Activated T-cell treated with anti-CD3 and anti-CD28 coated beads for 48 hours (primary cell): ENCODE measurements around the gene CFDP1.

ENCODE experiments used
- DNase-seq: peaks from one replicate; pipeline ENCODE4 v3.0.0-alpha.2; 2020; ENCODE audit warnings: low read depth

The CFDP1 gene

DNA sequence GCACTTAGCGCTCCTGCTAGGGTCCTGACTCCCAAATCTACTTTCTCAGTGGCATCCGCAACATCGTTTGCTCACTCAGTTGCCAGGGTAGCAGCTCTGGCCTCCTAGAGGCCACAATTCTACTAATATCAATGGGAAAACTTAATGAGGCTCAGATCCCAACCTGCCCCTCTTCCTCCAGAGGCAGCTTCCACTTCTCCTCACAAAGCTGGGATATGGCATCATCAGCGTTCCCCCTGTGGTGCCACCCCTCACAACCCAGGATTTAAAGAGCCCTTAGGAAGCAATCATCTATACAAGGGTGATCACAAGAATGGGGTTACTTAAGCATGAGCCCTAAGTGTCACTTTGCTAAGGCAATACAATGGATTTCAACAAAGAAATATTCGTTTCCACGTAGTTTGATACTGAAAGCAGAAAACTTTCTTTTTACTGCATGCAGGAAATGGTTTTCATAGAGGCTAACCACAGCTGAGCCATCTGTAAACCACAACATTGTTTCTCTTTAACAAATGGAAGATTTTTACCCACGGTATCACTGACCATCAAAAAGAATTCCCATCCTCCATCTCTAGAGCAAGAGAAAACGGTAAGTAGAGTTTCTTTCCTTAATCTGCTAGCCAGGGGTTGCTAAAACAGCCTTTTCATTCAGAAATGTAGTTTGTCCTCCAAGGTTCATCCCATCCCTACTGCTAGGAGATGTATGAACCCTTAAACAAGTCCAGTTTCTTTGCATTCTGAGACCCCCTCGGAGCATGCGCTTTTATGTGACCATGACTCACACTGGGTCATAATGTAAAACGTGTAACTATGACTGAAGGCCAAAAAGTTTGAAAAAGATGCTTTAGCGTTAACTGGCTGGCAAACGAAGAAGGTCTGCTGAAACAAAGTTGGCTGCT, 113.5 kb downstream of the CFDP1 start:
- DNase-seq: no peak

DNA sequence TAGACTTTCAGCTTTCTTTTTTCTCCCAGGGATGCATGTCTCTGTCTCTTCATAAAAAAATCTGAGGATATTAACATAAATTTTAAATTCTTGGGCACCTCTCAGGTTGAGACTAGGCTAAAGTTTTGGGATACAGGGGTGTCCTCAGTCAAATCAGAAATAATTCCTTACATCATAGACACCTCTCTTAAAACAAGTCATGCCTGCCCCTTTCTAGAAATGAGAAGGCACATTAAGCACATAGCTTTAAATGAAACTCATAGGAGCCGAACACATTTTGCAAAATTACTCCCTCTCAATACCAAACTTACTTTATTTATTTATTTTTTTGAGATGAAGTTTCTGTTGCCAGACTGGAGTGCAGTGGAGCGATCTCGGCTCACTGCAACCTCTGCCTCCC, 114.6 kb downstream of the CFDP1 start:
- DNase-seq: no peak

DNA sequence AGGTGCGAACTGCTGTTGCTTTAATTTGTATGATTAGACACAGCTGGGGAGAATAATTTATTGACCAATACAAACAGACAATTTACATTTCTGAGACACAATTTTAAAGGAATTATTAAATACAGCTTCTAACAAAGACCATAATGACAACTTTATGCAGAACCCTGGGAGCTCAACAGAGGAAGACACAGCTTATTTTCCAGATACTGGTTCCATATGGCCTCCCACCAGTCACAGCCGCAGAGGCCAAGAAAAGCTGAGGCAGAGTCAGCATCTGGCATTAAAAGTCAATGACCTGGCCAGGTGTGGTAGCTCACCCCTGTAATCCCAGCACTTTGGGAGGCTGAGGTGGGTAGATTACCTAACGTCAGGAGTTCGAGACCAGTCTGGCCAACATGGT, 115.8 kb downstream of the CFDP1 start:
- no peak for DNase-seq

- no peak for DNase-seq
These were observed 116.2 kb downstream of the CFDP1 start for GRCh38 chr16:75317101-75317522.

DNA sequence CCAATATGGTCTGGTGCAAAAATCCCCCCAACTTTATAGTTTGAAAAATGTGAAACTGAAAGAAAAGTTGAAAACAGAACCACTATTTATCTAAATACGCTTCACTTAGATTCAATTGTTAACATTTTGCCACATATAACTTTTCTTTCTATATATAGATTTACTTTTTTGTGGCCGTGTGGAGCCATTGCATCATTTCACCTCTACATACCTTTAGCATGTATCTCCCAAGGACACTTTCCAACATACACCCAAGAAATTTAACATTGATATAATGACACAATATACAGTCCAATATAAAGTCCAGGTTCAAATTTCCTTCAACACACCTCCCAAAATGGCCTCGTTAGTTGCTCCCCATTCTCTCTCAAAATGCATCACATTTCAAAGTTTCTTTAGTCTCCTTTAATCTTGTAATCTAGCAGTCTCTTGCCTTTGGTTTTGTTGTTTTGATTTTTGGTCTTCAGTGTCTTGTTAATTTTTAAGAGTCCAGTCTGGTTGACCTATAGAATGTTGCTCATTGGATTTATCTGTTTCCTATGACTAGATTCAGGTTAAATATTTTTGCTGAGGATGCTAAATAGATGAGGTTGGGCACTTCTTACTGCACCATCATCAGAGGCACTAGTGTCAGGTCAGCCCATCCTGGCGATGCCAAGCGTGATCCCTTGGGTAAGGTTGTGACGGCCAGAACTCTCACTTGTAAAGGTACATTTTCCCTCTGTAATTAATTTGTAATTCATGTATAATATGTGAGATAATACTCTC, 117.6 kb downstream of the CFDP1 start:
- DNase-seq: no peak

- DNase-seq: no peak
These were observed 120.4 kb downstream of the CFDP1 start for GRCh38 chr16:75312875-75313274.

- no peak for DNase-seq
These were observed 121.8 kb downstream of the CFDP1 start for GRCh38 chr16:75311383-75311938.

GRCh38 chr16:75310541-75310940, 122.8 kb downstream of the CFDP1 start:
- no peak for DNase-seq

GRCh38 chr16:75309899-75310430, 123.3 kb downstream of the CFDP1 start:
- no peak for DNase-seq

DNA sequence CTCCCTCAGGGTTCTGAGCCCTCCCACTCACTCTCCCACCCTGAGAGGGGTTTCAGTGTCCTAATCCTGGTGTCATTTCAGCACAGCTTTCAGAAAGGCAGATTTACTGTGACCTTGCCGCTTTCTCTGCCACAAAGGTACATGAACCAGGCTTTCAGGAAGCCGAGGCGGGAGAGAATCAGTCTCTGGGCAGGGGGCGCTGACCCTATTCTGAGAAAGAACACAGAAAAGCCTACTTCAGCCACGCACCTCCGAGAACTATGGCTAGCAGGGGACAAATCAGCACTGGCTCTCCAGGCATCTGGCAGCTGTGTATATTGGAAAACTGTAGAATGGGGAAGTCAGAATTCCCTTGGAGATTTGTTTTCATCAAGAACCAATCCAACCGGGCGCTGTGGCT, 124.1 kb downstream of the CFDP1 start:
- DNase-seq: no peak

DNA sequence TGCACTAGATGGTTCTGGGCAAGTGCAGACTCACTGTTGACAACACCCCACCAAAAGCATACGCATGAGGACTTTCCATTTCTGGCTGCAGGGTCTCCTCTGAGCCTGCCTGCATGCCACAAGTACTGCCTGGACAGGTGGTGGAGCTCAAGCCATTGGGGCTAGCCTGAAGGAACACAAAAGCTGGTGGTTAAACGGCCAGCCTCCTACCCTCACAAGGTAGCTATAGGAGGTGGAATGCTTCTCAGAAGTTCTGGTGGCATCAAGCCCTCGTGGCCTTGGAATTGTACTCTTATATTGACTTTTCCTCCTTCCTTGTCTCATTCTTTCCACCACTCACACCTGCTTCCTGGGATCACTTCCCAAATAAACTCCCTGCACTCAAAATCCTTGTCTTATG, 125.3 kb downstream of the CFDP1 start:
- DNase-seq: no peak

DNA sequence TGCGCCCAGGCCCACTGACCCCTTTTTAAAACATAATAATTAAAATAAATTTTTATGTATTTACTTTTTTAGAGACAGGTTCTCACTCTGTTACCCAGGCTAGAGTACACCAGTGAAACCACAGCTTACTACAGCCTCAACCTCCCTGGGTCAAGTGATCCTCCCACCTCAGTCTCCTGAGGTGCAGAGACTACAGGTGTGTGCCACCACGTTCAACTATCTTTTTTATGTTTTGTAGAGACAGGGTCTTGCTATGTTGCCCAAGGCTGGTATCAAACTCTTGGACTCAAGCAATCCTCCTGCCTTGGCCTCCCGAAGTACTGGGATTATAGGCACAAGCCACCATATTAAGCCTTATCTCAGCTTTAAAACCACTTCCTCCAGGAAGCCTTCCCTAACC, 125.8 kb downstream of the CFDP1 start:
- DNase-seq: no peak

- DNase-seq: no peak
These were observed 127.1 kb downstream of the CFDP1 start for GRCh38 chr16:75306099-75306762.

DNA sequence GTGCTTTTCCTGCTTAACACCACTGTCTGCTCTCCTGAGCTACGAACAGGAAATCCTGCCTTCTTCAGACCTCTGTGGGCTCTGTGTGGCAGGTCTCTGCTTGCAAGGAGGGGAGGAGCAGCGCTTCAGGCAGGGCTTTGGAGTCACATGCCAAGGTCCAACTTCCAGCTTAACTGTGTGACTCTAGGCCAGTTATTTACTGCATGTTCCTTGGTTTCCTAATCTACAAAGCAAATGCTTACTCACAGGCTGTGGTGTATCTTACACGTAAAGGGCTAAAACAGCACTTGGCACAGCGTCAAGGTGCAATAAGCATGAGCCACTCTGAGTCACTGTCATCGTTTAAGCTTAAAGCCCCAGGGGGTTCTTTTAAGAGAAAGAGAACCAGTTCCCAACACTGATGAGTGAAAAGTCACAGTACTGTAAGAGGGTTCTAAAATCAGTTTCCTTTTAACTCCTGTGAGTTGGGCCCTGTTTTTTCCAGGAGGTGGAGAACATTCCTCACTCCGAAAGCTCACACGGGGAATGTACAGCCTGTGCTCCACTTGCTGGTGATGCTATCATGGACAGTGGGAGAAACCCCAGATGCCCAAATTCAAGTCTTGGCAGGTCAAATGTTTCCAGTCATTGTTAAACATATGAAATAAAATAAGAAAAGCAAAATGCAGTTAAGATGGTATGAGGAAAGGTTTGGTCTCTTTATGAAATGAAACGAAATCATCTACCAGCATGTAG, 127.8 kb downstream of the CFDP1 start:
- peak; percentile 45 for DNase-seq

- DNase-seq: no peak
These were observed 128.6 kb downstream of the CFDP1 start for GRCh38 chr16:75304521-75305363.

GRCh38 chr16:75301804-75302203, 131.5 kb downstream of the CFDP1 start:
- DNase-seq: no peak

DNA sequence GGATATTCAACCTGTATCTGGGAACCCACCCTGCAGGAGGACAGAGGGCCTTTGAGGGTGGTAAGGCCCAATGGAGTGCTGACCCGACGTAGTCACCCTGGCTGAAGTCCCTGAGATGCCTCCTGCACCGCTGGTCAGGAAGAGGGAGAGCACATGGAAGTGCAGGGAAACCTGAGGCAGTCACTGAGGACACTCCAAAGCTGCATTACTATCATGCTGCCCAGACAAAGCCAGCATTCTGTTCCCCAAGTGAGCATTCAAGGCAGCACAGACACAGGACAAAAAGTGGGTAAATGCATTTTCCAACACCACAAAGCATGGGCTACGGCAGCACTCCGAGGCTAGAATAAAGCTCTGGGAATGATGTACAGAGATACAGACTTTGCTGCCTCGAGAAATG, 135.0 kb downstream of the CFDP1 start:
- DNase-seq: no peak

GRCh38 chr16:75296606-75297005, 136.7 kb downstream of the CFDP1 start:
- DNase-seq: no peak

DNA sequence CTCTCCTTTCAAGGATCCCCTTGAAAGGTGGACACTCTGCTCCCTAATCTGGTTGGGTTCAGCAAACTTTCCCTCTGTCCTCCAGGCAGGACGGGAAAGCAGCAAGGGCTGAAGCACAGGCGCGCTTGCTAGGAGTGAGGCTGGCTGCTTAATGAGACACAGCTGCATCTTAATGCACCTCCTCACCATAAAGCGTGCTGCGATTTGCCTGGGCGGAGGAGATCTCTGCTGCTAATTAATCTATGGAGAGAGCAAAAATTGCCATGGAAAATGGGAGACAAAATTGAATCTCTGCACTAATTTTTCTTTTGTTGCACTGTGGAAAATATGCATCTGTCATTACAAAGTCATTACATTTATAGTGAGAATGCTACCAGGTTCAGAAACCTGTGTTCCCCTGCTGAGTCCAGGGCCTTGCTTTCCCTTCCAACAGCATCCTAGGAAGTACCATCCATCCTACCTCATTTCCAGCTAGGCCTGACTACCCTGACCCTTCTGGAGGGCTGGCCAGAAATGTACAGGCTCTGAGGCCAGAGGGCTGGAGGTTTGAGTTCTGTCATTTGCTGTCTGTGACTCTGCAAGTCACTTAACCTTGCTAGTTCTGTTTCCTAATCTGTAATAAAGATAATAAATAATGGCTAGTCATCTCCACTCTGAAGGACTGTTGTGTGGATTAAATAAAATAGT, 138.4 kb downstream of the CFDP1 start:
- no peak for DNase-seq

DNA sequence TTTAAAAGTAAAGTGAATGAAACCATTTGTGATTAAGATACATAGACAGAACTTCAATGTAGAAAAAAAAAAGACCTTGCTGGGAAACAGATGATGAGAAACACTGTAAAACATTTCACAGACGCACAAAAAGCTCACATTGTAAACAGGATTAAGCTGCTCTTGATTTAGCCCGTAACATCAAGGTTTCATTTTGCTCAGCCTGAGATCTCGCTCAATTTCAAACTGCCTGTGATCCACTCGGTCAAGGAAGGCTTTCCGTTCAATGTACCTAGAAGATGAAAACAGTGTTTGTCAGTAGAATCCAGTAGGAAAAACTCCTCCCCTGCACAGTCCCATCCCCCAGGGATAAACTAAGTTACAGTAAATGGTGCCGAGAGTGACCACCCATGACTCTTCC, 139.5 kb downstream of the CFDP1 start:
- DNase-seq: no peak
